GM12878 (cell line): Measurements from ENCODE around the gene SOX5.

ENCODE experiments used
- EED ChIP-seq: sonication (generic); IDR thresholded peaks from 2 replicates; pipeline ENCODE4 v1.6.1; 2016; ENCODE audit warnings: antibody characterized with exemption, low read depth
- EZH2 ChIP-seq: IDR thresholded peaks from 2 replicates; pipeline ENCODE4 v1.6.1; 2012; ENCODE audit warnings: low read depth, mild to moderate bottlenecking, control low read depth, inconsistent platforms, low read length, borderline replicate concordance; ENCODE audit not compliant: control insufficient read depth
- GABPA ChIP-seq: IDR thresholded peaks from 2 replicates; pipeline ENCODE4 v1.6.1; 2014; ENCODE audit warnings: antibody characterized with exemption, low read depth, mild to moderate bottlenecking, inconsistent platforms
- HDGF ChIP-seq: fragments of 450-650 bp; IDR thresholded peaks from 2 replicates; pipeline ENCODE4 v1.6.1; 2016; ENCODE audit warnings: antibody characterized with exemption
- KDM1A ChIP-seq: fragments of 200-600 bp; sonication (generic); IDR thresholded peaks from 2 replicates; pipeline ENCODE4 v1.6.1; 2016; ENCODE audit warnings: borderline replicate concordance
- NFYB ChIP-seq: IDR thresholded peaks from 2 replicates; pipeline ENCODE4 v1.6.1; 2011; ENCODE audit warnings: low read depth, mild to moderate bottlenecking, low read length, improper control_type of control experiment, moderate library complexity; ENCODE audit not compliant: insufficient read depth
- POLR2A ChIP-seq: IDR thresholded peaks from 2 replicates; pipeline ENCODE4 v1.6.1; 2011; ENCODE audit warnings: low read depth, mild to moderate bottlenecking, low read length
- SUPT20H ChIP-seq: IDR thresholded peaks from 2 replicates; pipeline ENCODE4 v1.6.1; 2011; ENCODE audit warnings: low read depth, mild to moderate bottlenecking, low read length, moderate library complexity, borderline replicate concordance; ENCODE audit not compliant: control insufficient read depth
- TCF3 ChIP-seq: IDR thresholded peaks from 2 replicates; pipeline ENCODE4 v1.6.1; 2012; ENCODE audit warnings: low read depth, mild to moderate bottlenecking, low read length, borderline replicate concordance; ENCODE audit not compliant: insufficient read depth
- WRNIP1 ChIP-seq: IDR thresholded peaks from 2 replicates; pipeline ENCODE4 v1.6.1; 2011; ENCODE audit warnings: low read depth, low read length, improper control_type of control experiment, borderline replicate concordance
- TF ChIP-seq, protein P1 (sequence below): IDR thresholded peaks from 2 replicates; pipeline ENCODE4 v1.6.1; 2012; ENCODE audit warnings: low read depth, low read length, improper control_type of control experiment

DNA sequence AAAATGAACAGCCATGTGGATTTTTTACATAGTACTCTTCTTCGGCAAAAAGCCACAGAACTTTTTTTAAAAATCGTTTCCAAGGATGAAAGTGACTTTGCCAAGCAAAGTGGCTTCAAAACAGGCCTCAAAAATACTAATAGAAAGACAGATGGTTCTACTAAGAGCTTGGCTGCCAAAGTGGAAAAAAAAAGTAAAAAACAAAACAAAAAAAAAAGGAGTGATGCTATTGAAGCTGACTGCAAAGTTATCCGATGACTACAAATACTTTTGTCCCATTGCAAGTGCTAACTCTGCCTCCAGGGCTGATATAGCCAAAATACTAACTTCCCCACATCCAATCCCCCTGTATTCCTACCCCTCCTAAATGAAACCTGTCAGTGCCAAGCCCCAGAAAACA, 277.6 kb downstream of the SOX5 start:
- no peak for TF ChIP-seq SUPT20H
- no peak for TF ChIP-seq GABPA
- TF ChIP-seq HDGF = no peak
- no peak for TF ChIP-seq WRNIP1
- no peak for TF ChIP-seq KDM1A
- no peak for TF ChIP-seq NFYB
- no peak for TF ChIP-seq EED
- no peak for TF ChIP-seq POLR2A
- no peak for TF ChIP-seq TCF3
- TF ChIP-seq, protein P1, sequence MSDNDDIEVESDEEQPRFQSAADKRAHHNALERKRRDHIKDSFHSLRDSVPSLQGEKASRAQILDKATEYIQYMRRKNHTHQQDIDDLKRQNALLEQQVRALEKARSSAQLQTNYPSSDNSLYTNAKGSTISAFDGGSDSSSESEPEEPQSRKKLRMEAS = no peak
- TF ChIP-seq EZH2 = no peak
